ENCODE results near the gene ADCY7.

The ADCY7 gene

GRCh38 chr16:50288026-50288425 is 21.7 kb downstream of the ADCY7 start:
- DNase-seq (ENCODE audit: low read depth): no peak
- TF ChIP-seq, protein P1, sequence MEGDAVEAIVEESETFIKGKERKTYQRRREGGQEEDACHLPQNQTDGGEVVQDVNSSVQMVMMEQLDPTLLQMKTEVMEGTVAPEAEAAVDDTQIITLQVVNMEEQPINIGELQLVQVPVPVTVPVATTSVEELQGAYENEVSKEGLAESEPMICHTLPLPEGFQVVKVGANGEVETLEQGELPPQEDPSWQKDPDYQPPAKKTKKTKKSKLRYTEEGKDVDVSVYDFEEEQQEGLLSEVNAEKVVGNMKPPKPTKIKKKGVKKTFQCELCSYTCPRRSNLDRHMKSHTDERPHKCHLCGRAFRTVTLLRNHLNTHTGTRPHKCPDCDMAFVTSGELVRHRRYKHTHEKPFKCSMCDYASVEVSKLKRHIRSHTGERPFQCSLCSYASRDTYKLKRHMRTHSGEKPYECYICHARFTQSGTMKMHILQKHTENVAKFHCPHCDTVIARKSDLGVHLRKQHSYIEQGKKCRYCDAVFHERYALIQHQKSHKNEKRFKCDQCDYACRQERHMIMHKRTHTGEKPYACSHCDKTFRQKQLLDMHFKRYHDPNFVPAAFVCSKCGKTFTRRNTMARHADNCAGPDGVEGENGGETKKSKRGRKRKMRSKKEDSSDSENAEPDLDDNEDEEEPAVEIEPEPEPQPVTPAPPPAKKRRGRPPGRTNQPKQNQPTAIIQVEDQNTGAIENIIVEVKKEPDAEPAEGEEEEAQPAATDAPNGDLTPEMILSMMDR (IDR thresholded peaks at IDR 0.05; ENCODE audit: control insufficient read depth, extremely low read depth, insufficient read depth): no peak
- no peak overlapping the region for H3K4me3 ChIP-seq (ENCODE audit: low read depth, low read length)

- no peak overlapping the region for H3K4me3 ChIP-seq (ENCODE audit: low read depth, low read length)
- no peak for DNase-seq (ENCODE audit: low read depth)
- TF ChIP-seq, protein P1 (IDR thresholded peaks at IDR 0.05; ENCODE audit: control insufficient read depth, extremely low read depth, insufficient read depth): no peak
Observed at GRCh38 chr16:50288920-50289319, 22.6 kb downstream of the ADCY7 start.

- no peak overlapping the region for H3K4me3 ChIP-seq (ENCODE audit: low read depth, low read length)
- DNase-seq (ENCODE audit: low read depth): no peak
- TF ChIP-seq, protein P1 (IDR thresholded peaks at IDR 0.05; ENCODE audit: control insufficient read depth, extremely low read depth, insufficient read depth): no peak
Observed at GRCh38 chr16:50289950-50290764, 23.8 kb downstream of the ADCY7 start.

DNA sequence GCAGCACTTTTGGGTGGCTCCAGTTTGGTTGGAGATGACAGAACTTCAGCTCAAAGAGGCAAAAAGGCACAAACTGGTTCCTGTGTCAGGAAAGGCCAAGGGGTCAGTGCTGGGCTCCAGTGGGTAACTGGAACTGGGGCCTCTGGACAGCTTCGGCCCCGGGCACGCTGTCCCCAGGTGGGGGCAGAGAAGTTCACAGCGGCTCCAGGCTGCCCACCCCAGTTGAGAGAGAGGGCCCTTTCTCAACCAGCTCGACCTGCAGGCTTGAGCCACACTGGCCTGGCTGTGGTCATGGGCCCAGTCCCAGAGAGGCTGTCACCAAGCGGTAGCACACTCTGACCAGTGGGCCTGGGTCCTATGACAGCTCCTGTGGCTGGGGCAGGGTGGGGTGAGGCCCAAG is 24.5 kb downstream of the ADCY7 start:
- no peak overlapping the region for H3K4me3 ChIP-seq (ENCODE audit: low read depth, low read length)
- TF ChIP-seq, protein P1 (IDR thresholded peaks at IDR 0.05; ENCODE audit: control insufficient read depth, extremely low read depth, insufficient read depth): no peak
- DNase-seq (ENCODE audit: low read depth): no peak

- TF ChIP-seq, protein P1 (IDR thresholded peaks at IDR 0.05; ENCODE audit: control insufficient read depth, extremely low read depth, insufficient read depth): no peak
- no peak for DNase-seq (ENCODE audit: low read depth)
- no peak overlapping the region for H3K4me3 ChIP-seq (ENCODE audit: low read depth, low read length)
Observed at GRCh38 chr16:50291719-50292565, 25.6 kb downstream of the ADCY7 start.

GRCh38 chr16:50292566-50292948 is 26.2 kb downstream of the ADCY7 start:
- TF ChIP-seq, protein P1 (IDR thresholded peaks at IDR 0.05; ENCODE audit: control insufficient read depth, extremely low read depth, insufficient read depth): no peak
- H3K4me3 ChIP-seq (ENCODE audit: low read depth, low read length): no peak overlapping the region
- no peak for DNase-seq (ENCODE audit: low read depth)

Measured in LNCaP clone FGC (cell line).